Spleen (tissue), 7 donors: ENCODE results near the gene PTTG1IP.

Experiments
- POLR2A ChIP-seq, 3 donors: fragments of 450-650 bp; IDR thresholded peaks; one replicate each; pipeline ENCODE4 v1.5.1; 2017; ENCODE audit warnings: antibody characterized with exemption in 3 of 3, mild to moderate bottlenecking in 1 of 3
- TF ChIP-seq, protein P1 (sequence below), 11 experiments: fragments of 200-600 bp in 7 of 11; fragments of 450-650 bp in 4 of 11; sonication (generic) in 4 of 11; IDR thresholded peaks in 8 of 11; conservative IDR thresholded peaks in 3 of 11; 1 replicate in 7 of 11; 2 replicates in 4 of 11; pipeline versions ENCODE4 v1.4.0 to v1.8.0; 2016 to 2021; ENCODE audit warnings: antibody characterized with exemption in 11 of 11, inconsistent platforms in 4 of 11, mild to moderate bottlenecking in 1 of 11
- donor health status: DM: no; HTN: no; CAD: no; lungs with moderate emphysema.
- donor health status: DM: no; HTN: no; CAD: no.
- donor health status: DM: no; HTN: no; CAD: no.

- TF ChIP-seq POLR2A (IDR thresholded peaks at IDR 0.05) = no peak
- TF ChIP-seq, protein P1, sequence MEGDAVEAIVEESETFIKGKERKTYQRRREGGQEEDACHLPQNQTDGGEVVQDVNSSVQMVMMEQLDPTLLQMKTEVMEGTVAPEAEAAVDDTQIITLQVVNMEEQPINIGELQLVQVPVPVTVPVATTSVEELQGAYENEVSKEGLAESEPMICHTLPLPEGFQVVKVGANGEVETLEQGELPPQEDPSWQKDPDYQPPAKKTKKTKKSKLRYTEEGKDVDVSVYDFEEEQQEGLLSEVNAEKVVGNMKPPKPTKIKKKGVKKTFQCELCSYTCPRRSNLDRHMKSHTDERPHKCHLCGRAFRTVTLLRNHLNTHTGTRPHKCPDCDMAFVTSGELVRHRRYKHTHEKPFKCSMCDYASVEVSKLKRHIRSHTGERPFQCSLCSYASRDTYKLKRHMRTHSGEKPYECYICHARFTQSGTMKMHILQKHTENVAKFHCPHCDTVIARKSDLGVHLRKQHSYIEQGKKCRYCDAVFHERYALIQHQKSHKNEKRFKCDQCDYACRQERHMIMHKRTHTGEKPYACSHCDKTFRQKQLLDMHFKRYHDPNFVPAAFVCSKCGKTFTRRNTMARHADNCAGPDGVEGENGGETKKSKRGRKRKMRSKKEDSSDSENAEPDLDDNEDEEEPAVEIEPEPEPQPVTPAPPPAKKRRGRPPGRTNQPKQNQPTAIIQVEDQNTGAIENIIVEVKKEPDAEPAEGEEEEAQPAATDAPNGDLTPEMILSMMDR (IDR thresholded peaks at IDR 0.05 in 8 of 11, conservative IDR thresholded peaks at IDR 0.05 in 3 of 11) = no peak
Observed at GRCh38 chr21:44909719-44910118, 36.2 kb upstream of the PTTG1IP start.
